Astrocyte of the spinal cord (primary cell): ENCODE data around the gene WDR1.

Experiments used
- DNase-seq: peaks from one replicate; pipeline ENCODE4 v3.0.0; 2011; ENCODE audit warnings: low read depth, low spot score
- H3K4me3 ChIP-seq: 2 replicates; pipeline ENCODE4 v1.5.1; 2011; ENCODE audit warnings: low read depth, mild to moderate bottlenecking, low read length, moderate library complexity
- in situ Hi-C: cut with HindIII; loops from 2 replicates; pipeline ENCODE4 v1.10.0; 2017; ENCODE audit warnings: low sequenced_read_pairs
- TF ChIP-seq, protein P1 (sequence below): IDR thresholded peaks from 2 replicates; pipeline ENCODE4 v1.5.1; 2012; ENCODE audit warnings: low read depth, mild to moderate bottlenecking, low read length, inconsistent platforms

Gene WDR1

GRCh38 chr4:10105920-10106319 lies 10.7 kb downstream of the WDR1 start:
- DNase-seq = no peak
- TF ChIP-seq, protein P1, sequence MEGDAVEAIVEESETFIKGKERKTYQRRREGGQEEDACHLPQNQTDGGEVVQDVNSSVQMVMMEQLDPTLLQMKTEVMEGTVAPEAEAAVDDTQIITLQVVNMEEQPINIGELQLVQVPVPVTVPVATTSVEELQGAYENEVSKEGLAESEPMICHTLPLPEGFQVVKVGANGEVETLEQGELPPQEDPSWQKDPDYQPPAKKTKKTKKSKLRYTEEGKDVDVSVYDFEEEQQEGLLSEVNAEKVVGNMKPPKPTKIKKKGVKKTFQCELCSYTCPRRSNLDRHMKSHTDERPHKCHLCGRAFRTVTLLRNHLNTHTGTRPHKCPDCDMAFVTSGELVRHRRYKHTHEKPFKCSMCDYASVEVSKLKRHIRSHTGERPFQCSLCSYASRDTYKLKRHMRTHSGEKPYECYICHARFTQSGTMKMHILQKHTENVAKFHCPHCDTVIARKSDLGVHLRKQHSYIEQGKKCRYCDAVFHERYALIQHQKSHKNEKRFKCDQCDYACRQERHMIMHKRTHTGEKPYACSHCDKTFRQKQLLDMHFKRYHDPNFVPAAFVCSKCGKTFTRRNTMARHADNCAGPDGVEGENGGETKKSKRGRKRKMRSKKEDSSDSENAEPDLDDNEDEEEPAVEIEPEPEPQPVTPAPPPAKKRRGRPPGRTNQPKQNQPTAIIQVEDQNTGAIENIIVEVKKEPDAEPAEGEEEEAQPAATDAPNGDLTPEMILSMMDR = no peak
- no peak overlapping the region for H3K4me3 ChIP-seq
- in situ Hi-C loops = no loop called here

DNA sequence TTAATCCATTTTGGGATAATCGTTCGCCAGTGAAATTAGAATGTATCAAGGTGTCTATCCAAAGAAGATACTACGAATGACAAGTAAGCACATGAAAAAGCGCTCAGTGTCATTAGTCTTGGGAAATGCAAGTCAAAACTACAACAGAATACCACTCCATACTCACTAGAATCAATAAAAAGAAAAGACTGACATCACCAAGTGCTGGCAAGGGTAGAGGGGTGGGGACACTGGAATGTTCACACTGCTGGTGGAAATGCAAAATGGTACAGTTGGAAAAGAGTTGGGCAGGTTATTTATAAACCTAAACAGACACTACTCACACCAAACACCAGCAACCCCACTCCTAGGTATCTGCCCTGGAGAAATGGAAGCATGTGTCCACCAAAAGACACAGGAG lies 11.2 kb downstream of the WDR1 start:
- TF ChIP-seq, protein P1 = no peak
- DNase-seq = no peak
- in situ Hi-C loops = no loop called here
- no peak overlapping the region for H3K4me3 ChIP-seq

DNA sequence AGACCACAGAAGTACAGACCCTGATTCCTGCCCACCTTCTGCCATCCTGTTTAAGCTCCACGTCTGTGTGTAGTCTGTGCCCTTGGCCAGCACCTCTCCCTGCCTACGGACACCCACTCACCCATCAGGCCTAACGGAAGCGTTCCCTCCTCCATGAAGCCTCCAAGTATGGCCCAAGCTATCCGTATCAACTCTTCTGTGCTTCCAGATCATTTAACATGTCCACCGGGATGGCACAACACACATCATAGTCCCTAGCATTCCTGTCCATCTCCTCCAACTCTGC lies 11.7 kb downstream of the WDR1 start:
- no peak for DNase-seq
- TF ChIP-seq, protein P1 = no peak
- in situ Hi-C loops = no loop called here
- H3K4me3 ChIP-seq = no peak overlapping the region

DNA sequence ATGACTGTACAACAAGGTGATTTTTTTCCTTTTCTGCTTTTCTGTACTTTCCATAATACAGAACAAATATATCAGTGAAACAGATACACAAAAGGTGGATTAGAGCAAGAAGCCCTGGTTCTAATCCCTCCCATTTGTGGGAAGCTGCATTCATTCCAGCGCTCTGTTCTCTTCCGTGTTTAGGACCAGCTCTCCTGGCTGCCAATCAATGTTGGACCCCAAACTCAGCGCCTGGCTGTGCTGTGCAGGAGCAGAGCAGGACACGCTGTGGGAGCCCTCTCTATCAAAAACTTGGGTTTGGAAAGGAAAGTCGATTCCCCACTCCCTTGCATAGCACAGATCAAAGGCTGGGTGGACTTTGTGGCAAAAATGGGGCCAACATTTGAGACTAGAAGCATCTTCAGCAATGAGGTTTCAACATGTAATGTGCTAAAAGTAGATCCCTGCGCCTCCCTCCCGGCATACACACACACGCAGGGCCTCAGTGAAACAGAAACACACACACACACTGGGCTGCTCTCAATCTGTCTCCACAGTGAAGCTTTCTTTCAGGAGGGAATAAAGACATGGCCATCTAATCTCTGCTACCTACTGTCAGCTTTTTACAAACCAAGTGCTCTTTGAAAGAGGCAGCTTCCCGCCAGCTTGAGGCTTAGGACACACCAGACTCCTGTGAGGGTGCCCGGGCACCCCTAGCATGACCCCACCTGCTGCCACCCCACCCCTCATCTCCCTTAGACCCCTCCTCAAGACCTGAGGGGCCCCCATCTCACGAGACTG lies 12.2 kb downstream of the WDR1 start:
- TF ChIP-seq, protein P1 = no peak
- in situ Hi-C loops = no loop called here
- DNase-seq = no peak
- H3K4me3 ChIP-seq = no peak overlapping the region

DNA sequence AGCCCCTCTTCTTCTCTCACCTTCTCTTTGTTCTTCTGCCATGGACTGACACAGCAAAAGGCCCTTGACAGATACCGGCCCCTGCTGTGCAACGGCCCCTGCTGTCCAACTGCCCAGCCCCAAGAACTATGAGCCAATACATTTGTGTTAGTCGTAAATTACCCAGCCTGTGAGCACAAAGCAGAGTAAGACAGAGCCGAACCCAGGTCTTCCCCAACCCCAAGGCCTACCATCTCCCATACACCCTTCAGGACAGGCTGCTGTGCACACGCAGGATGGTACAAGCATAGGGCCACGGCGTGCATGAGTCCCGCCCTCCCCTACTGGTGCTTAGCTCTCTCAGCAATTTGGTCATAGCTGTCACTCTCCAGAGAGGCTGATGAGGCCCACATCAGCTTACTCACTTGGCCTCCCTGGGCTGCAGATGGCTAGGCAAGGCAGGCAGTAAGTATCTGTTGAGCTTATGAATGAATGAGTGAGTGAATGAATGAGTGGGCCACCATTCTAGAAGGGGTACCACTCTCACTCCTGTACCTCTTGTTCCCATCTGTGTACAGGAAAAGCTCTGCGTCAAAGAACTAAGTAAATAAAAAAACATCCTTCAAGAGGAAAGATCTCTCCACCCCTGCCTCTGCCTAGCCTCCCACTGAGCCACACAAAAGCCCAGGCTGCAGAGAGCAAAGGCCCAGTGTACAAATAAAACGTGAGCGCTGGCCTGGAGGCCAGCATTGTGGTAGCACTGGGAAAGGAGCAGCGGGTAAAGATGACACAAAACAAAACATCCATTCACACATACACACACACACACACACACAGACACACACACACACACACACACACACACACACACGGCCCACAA lies 13.9 kb downstream of the WDR1 start:
- in situ Hi-C loops = no loop called here
- no peak for DNase-seq
- TF ChIP-seq, protein P1 = no peak
- no peak overlapping the region for H3K4me3 ChIP-seq

- no peak overlapping the region for H3K4me3 ChIP-seq
- DNase-seq = no peak
- TF ChIP-seq, protein P1 = no peak
- in situ Hi-C loops = no loop called here
These were observed 14.7 kb downstream of the WDR1 start for GRCh38 chr4:10101671-10102473.
